ENCODE measurements around the gene MMP24OS.

DNA sequence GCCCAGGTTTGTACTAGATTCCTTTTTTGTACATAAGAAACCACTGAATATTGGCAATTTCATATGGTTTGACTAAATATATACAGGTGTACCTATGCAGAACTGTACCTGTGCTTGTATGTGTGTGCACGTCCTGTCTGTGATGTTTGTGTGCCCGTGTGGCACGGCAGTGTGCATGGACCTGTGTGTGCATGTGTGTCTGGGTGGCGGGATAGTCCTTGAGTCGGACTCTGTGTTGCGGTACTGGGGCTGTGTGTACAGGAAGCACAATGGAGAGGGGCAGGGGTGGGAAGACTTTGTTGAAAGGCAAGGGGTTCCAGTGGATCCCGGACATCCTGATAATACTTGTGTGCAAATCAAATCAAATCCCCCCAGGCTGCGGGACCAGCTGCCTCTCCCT is 17.8 kb upstream of the MMP24OS start:
- no peak for TF ChIP-seq EZH2 (IDR thresholded peaks at IDR 0.05; ENCODE audit: low read length, missing control alignments)
- TF ChIP-seq, protein P1, sequence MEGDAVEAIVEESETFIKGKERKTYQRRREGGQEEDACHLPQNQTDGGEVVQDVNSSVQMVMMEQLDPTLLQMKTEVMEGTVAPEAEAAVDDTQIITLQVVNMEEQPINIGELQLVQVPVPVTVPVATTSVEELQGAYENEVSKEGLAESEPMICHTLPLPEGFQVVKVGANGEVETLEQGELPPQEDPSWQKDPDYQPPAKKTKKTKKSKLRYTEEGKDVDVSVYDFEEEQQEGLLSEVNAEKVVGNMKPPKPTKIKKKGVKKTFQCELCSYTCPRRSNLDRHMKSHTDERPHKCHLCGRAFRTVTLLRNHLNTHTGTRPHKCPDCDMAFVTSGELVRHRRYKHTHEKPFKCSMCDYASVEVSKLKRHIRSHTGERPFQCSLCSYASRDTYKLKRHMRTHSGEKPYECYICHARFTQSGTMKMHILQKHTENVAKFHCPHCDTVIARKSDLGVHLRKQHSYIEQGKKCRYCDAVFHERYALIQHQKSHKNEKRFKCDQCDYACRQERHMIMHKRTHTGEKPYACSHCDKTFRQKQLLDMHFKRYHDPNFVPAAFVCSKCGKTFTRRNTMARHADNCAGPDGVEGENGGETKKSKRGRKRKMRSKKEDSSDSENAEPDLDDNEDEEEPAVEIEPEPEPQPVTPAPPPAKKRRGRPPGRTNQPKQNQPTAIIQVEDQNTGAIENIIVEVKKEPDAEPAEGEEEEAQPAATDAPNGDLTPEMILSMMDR (conservative IDR thresholded peaks at IDR 0.05 in 1 of 2, IDR thresholded peaks at IDR 0.05 in 1 of 2; ENCODE audit: low read depth in 1 of 2, low read length in 2 of 2) = no peak
